Limb (tissue), 2 donors: Measurements from ENCODE around the gene SLC30A9.

Source experiments
- DNase-seq, 2 donors: peaks; one replicate each; pipeline ENCODE4 v3.0.0-alpha.2; 2016; ENCODE audit errors: extremely low spot score in 2 of 2

SLC30A9 gene

DNA sequence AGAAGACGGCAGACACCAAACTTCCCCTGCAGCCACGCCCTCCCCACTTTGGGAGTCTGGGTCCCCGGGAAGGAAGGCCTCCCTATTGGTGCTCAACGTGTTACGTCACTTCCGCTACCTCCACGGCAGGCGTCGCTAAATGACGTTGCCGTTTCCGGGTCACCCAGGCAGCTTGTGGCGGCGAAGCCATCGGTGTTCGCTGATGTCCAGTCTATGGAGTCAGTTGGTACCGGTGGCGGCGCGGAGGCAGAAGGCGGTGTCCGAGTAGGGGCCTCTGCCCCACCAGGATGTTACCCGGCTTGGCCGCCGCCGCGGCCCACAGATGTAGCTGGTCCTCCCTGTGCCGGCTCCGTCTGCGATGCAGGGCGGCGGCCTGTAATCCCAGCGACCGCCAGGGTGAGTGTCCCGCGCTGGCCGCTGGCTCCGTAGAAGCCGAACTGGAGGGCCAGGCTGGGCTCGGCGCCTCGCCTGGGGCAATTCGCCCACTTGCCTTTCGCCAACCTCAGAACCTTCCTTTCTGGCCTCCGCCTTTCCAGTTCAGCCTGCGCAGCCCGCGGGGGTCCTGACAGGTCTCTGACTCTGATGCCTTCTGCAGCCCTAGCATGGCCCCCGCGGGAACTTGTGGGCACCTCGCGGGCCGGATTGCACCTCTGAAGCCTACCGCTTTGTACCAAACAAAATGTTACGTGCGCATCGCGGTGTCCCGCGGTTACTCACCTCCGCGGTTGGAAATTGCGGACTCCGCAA, at the start of gene SLC30A9:
TSS of gene SLC30A9 (plus strand) at position 166 of the 747 bp plus-strand sequence. CDS start at position 288, 122 bp downstream.
- peak; percentile 95 to 98 for DNase-seq

DNA sequence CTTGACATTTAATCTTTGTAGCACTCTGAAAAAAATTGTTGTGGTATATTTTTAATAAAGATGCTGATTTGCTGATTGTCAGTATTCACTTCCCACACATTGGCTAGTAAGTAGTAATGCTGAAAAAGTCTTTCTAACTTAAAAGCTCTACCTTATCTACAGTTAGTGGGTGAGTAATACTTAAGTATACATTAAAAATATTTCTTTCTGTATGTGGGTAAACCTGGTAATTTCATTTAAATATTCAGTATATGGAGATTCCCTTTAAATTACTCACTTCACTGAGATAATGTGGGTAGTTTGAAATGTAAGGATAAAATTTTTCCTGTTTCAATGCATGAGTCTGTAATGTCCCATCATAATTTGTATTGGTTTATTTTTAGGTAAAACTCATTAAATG, 49.5 kb upstream of the SLC30A9 start:
- no peak for DNase-seq

DNA sequence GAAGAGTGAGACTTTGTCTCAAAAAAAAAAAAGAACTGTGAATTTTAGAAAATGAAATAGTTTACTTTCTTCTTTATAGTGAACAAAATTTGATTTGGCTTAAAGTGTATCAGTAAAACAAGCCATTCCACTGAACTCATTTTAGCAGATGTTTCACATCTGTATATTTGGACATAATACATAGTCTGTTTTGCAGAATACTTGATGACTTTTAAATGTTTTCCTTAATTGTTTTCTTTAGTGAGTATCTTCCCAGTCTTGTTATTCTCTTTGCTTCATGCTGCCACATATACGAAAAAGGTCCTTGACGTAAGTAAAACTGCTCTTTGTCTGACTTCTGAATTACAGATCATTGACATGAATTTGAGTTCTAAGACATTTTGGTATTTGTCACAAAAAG, 46.8 kb upstream of the SLC30A9 start:
- no peak for DNase-seq

DNA sequence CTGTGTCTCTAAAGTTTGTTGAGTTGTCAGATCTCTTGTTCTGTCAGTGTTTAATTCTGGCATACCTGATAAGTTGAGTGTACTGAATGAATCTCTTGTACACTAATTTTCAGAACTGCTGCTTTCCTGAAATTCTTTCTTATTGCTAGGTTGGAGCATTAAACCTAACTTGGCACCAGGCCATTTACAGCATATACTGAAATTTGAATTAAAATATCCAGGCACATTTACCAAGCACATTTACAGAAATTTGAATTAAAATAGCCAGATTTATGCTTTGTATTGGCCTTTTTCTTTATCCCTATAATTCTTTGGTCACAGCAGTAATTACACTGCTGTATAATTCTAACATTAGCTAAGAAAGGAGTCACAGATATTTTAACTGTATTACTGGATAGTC, 46.2 kb upstream of the SLC30A9 start:
- no peak for DNase-seq

DNA sequence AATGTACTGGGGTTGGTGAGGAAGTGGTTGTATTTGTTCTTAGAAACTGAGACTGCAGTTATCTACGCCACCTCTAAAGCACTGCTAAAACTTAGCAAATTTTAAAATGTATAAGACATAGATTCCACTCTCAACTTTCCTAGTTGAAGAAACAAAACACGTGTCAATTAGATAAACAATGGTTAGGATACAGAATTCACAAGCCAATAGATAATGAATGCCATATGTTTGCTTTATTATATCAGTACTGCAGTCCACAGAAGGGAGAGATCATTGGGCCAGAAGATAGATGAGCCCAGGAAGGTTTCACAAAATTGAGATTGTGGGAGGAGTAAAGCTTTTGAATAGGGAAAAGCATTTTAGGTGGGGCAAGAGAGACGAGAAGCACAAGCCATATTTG, 40.8 kb upstream of the SLC30A9 start:
- DNase-seq = no peak

DNA sequence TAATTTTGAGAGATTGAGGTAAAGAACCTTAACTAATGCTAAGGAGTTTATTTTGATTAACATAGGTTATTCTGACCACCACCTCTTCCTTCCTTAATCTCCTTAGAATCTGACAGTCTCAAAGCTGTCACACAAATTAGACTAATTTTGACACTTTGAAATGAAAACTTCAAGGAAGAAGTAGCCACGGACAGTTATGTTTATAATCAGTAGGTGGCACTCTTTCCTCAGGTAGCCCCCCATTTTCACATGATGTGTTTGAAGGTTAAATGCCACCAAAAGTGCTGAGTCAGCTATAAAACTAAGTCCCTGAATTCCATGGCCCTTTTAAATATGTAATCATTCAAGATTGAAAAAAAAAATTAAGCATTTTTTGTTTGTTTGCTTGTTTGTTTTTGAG, 32.7 kb upstream of the SLC30A9 start:
- DNase-seq = no peak

DNA sequence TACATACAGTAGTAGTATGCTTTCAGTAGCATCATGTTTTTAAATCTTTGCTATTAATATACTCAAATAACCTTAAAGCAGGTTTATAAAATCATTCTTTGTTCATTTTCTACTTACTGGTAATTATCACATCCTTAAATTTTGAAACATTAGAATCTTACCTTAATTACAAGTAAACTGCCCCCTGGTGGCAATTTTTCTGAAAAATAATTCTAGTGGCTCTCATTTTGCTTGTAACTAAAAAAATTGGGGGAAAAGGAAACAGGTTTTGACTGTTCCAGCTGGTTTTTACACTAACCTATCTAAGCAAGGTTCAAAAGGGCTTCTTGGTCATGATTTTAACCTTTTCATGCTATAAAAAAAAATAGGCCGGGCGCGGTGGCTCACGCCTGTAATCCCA, 27.2 kb upstream of the SLC30A9 start:
- DNase-seq = no peak

DNA sequence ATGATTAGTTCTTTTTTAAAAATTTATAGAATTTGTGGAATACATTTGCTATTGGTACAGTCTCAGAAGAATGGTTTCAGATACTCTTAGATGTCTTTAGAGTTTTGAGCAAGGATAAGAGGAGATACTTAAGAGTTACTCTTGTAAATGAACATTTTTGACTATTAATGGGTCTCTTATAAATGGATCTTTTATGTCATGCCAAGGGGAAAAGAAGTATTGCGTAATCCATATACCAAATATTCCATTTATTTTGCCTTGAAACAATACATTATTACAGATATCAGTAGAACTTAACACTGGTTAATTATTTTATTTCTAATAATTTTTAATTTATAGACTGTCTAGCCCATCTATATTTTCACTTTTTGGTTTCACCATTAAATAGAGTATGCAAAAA, 25.9 kb upstream of the SLC30A9 start:
- no peak for DNase-seq

DNA sequence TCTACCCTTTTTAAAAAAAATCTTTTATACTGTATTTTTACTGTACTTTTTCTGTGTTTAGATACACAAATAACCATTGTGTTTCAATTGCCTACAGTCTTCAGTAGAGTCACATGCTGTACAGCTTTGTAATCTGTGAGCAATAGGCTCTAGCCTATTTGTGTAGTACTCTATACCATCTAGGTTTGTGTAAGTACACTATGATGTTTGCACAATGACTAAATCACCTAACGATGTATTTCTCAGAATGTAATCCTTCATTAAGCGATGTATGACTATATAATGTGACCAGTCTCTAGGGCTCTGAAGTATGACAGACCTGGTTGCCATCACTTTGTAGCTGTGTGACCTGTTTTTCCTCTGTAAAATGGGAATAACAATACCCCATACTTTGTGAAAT, 22.9 kb upstream of the SLC30A9 start:
- no peak for DNase-seq

DNA sequence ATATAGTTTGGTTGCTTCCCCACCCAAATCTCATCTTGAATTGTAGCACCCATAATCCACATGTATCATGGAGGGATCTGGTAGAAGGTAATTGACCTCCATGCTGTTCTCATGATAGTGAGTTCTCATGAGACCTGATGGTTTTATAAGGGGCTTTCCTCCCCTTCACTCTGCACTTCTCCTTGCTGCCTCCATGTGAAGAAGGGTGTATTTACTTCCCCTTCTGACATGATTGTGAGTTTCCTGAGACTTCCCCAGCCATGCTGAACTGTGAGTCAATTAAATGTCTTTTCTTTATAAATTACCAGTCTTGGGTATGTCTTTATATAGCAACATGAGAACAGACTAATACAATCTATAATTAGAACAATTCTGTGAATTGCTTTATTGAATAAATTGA, 20.7 kb upstream of the SLC30A9 start:
- no peak for DNase-seq

DNA sequence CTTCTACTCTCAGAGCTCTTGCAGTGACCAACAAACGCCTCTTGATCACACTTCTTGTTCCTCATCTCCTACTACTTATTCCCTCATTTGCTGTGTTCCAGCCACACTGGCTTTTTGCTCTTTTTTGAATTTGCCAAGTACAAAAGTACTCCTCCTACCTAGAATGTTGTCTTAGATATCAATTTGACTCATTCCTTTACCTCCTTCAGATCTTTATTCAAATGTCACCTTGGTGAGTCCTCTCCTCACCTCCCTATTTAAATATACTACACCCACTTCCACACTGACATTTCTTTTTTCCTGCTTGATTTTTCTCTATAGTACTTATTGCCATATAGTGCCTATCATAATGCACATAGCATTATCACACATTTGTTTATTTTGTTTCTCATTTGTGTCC, 15.0 kb upstream of the SLC30A9 start:
- DNase-seq = no peak

DNA sequence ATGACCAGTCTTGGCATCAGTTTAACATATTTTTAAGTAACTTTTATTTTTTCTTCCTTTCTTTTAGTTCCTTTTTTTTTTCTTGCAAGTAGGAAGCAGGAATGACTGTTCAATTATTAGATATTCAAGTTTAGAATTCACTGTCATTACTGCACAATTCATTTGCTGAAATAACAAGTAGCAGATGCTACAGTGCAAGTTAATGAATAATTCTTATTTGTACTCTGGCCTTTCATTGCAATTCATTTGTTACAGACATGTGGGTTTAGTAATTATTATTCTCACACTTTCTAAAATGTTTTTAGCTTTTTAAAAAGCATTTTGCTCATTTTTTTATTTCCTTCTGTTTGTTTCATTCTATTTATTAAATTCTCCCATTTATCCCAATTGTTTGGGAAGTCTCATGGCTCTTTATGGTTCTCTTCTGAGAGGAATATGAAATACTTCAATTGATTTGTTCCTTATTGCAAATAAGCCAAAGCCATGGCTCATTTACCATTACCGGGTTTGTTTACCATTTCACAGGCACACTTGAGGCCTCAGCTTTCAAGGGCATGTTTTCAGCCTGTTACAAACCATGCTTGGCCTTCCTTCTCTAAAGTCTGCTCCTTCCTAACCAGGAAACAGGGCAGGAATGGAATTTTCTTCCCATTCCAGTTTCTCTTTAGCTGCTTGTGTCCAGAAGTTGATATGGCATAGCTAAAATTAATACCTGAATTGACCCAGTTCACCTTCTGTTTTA, 13.4 kb upstream of the SLC30A9 start:
- no peak for DNase-seq

DNA sequence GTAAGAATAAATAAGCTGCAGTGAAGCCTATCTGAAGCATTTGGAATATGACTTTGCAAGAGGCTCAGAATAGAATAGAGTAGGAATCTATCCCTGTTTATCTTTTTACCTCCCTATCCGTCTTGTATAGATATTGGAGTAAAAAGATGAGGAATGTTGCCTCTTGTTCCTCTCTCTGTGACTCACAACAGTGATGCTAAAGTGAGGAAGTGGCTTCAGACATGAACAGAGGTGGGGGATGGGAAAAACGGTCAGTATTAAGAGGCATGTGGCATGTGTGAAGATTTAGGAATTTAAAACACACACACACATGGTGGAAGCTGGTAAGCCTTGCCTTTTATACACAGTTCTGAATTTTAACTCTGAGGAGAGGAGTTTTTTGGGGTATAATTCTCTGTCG, 12.6 kb upstream of the SLC30A9 start:
- no peak for DNase-seq

DNA sequence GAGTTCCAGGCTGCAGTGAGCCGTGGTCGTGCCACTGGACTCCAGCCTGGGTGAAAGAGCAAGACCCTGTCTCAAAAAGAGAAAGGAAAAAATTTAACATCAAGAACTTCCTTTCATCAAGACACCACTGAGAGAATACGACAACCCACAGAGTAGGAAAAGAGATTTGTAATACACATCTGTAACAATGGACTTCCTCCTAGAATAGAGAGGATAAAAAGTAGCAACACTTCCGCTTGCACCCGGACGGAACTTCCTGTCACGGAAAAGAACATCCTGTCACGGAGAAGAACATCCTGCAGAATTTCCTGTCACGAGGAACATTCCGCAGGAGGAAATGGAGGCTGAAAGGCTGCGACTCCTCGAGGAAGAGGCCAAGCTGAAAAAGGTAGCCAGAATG, 8.9 kb upstream of the SLC30A9 start, which contains the start of gene DCAF4L1:
TSS of gene DCAF4L1 (plus strand) at position 301 of the 400 bp plus-strand sequence. CDS start at position 338, 37 bp downstream.
- no peak for DNase-seq

DNA sequence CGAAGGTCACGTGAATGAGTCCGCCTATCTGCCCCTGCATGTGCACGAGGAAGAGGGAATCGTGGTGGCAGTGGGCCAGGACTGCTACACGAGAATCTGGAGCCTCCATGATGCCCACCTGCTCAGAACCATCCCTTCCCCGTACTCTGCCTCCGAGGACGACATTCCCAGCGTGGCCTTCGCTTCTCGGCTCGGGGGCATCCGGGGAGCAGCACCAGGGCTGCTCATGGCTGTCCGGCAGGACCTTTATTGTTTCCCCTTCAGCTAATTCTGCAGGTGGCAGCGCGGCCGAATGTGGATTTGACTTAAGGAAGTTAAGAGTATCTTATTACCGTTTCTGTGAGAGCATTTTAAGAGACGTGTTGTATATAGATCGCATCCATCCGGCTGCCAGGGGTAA, 7.6 kb upstream of the SLC30A9 start:
- DNase-seq = no peak

DNA sequence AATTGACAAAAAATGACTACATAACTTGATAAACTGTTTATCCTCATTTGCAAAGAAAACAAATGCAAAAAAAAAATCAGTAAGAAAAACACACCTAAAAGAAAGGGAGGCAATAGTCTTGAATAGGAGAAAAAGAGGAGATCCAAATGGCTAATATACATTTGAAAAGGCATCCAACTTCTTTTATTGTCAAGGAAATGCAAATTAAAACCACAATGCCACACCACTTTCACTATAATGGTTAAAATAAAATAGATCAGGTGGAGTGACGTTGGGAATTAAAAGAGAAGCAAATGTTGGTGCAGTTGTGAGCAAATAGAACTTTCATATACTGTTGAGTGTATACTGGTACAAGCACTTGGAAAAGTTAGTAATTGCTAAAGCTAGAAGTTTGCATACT, 5.2 kb upstream of the SLC30A9 start:
- no peak for DNase-seq

DNA sequence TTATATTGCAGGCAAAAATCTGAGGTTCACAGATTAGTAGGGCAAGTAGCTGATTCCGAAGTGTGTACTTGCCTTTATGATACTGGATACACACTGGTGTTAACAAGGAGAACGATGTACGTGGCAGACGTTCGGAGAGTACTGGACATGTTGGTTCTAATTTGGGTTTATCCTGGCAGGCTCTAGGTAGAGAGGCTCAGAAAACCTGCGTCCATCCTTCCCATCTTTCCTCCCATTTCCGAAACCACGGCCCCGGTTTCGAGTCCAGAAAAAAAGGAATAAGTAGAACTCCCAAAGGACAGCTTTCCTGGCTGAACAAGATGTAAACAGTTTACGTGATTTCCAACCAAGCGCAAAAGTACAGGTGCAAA, 351 bp upstream of the SLC30A9 start:
- DNase-seq = no peak

DNA sequence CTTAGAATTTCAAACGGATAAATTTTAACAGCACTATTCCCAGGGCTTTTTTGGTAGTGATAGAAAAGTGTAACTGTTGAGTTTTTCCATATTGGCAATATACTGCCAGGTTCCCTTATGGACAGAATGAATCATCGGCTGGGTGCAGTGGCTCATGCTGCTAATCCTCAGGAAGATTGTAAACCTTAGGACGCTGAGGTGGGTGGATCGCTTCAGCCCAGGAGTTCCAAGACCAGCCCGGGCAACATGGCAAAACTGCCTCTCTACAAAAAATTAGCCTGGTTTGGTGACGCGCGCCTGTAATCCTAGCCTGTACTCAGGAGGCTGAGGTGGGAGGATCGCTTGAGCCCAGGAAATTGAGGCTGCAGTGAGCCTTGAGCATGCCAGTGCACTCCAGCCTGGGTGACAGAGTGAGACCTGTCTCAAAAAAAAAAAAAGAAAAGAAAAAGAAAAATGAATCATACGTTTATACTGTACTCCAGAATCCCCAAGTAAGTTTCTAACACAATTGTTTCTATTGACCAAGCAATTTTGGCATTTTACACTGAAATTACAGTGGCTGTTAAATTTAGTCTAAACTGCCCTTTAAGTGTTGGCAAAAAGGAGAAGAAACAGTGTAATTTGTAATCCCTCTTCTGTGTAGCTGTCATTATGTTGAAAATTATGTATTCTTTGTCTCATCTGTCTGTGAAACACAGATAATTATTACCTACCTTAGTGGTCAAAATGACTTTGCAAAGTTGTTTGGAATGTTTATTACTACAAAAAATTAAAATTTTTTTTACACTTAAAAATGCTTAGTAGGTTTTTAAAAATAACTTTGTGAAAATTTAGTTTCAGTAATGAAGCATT, 1.8 kb downstream of the SLC30A9 start:
- DNase-seq = no peak

DNA sequence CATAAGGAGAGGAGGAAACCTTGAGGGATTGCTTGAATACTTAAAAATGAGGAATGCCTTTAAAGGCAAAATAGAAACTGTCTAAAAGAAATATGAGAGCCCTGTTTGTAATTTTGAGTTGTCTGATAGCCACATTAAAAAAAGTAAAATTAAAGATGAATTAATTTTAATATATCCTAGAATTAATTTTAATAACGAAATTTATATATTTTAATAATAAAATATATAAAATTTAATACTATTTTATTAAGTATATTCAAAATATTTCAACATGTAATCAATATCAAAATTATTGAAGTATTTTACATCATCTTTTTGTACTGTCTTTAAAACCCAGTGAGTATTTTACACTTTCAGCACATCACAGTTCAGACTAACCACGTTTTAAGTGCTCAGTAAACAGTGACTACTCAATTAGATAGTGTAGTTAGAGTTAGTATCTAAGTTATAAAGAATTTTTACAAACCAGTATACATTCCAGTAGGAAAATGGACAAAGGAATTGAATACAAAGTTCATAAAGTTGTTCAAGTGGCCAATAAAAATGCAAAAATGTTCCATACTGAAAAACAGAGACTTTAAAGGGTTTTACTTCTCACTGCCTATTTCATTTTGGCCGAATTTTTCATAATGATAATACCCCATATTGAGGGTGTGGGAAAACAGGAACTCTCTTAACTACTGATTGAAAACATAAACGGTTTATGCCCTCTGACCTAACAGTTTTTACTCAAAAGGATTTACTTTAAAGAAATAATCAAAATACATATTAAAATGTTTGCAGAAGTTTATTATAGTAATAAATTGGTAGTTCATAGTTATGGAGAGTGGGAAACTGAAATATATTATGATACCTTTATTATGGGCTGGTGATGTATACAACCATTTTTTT, 2.9 kb downstream of the SLC30A9 start:
- no peak for DNase-seq

DNA sequence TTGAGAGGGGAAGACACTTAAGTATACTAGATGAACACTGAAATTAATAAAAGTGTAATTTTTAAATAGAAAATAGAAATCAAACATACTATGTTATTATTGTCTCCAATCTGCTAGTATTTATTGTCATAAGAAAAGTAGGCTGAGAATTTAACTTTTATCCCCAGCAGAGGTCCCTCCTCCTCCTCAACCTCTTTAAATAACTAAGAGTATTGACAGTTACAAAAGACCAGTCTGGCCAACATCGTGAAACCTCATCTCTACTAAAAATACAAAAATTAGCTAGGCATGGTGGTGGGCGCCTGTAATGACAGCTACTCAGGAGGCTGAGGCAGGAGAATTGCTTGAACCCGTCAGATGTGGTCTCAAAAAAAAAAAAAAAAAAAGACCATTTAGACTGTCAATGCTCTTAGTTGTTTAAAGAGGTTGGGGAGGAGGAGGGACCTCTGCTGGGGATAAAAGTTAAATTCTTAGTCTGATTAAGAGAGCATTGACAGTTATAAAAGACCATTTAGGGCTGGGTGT, 4.2 kb downstream of the SLC30A9 start:
- no peak for DNase-seq

DNA sequence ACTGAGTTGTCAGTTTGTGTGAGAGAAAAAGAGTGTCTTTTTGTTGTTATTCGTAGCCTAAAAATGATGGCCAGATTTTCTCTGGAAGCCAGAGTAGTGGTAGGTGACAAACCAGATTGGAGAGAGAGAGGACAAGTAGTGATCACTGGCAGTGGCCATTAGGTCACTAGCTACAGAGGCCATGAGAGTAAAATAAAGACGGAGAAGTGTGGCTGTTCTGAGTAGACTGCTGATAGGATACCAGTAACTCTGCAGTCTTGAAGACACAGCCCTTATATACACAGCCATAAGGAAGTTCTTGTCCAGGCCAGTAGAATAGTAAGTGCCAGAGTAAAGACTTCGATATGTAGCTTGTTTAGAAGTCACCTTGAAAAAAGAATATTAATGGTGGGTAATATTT, 7.7 kb downstream of the SLC30A9 start:
- no peak for DNase-seq
